ENCODE data around the gene ZSWIM6. TPM values are rescaled to one million over a fixed set of nuclear protein-coding genes. Genes with fewer than 3 reads are reported as not detected.

Gene ZSWIM6
- total RNA-seq, 2 donors from 2014 or later, result 4.6 to 5.6 TPM

GRCh38 chr5:61523073-61523472 lies 191.0 kb downstream of the ZSWIM6 start:
- no peak for TF ChIP-seq CTCF (IDR thresholded peaks at IDR 0.05)
- Histone ChIP-seq H3K36me3 (peaks cover 6% of the 10 kb centered on the region), H3K9me3 (no peaks in the 10 kb centered on the region), H3K27me3 (no peaks in the 10 kb centered on the region), H3K4me1 (no peaks in the 10 kb centered on the region), H3K4me3 (no peak overlapping the region), H3K27ac (no peak overlapping the region)
- DNase-seq (ENCODE audit: low spot score), result no peak

- no peak for TF ChIP-seq CTCF (IDR thresholded peaks at IDR 0.05)
- Histone ChIP-seq H3K9me3 (no peaks in the 10 kb centered on the region), H3K4me1 (no peaks in the 10 kb centered on the region), H3K4me3 (no peak overlapping the region), H3K36me3 (peaks cover 6% of the 10 kb centered on the region), H3K27me3 (no peaks in the 10 kb centered on the region), H3K27ac (no peak overlapping the region)
- DNase-seq (ENCODE audit: low spot score), result no peak
Measured at GRCh38 chr5:61523997-61524396, 191.9 kb downstream of the ZSWIM6 start.

GRCh38 chr5:61525512-61526206 lies 193.6 kb downstream of the ZSWIM6 start:
- no peak overlapping the region for H3K27ac ChIP-seq
- H3K4me3 ChIP-seq, result no peak overlapping the region
- H3K9me3 ChIP-seq, result no peaks in the 10 kb centered on the region
- no peak for DNase-seq (ENCODE audit: low spot score)
- no peaks in the 10 kb centered on the region for H3K27me3 ChIP-seq
- peaks cover 6% of the 10 kb centered on the region for H3K36me3 ChIP-seq
- H3K4me1 ChIP-seq, result no peaks in the 10 kb centered on the region
- no peak for TF ChIP-seq CTCF (IDR thresholded peaks at IDR 0.05)

- H3K27ac ChIP-seq, result no peak overlapping the region
- DNase-seq (ENCODE audit: low spot score), result no peak
- H3K9me3 ChIP-seq, result no peaks in the 10 kb centered on the region
- no peak for TF ChIP-seq CTCF (IDR thresholded peaks at IDR 0.05)
- no peaks in the 10 kb centered on the region for H3K27me3 ChIP-seq
- H3K36me3 ChIP-seq, result peaks cover 6% of the 10 kb centered on the region
- no peaks in the 10 kb centered on the region for H3K4me1 ChIP-seq
- H3K4me3 ChIP-seq, result no peak overlapping the region
Measured at GRCh38 chr5:61526207-61526519, 194.1 kb downstream of the ZSWIM6 start.

GRCh38 chr5:61532983-61533382 lies 200.9 kb downstream of the ZSWIM6 start:
- Histone ChIP-seq H3K4me3 (no peak overlapping the region), H3K9me3 (peaks cover 0 to 4% of the 10 kb centered on the region in 2 donors), H3K27me3 (no peaks in the 10 kb centered on the region), H3K27ac (no peak overlapping the region), H3K36me3 (peaks cover 6% of the 10 kb centered on the region), H3K4me1 (no peaks in the 10 kb centered on the region)
- TF ChIP-seq CTCF (IDR thresholded peaks at IDR 0.05), result no peak
- DNase-seq (ENCODE audit: low spot score), result no peak

All from right atrium auricular region (tissue), 2 donors.